BJ (cell line): ENCODE measurements around the gene TMEM30B. TPM values are rescaled to one million over a fixed set of nuclear protein-coding genes. Genes with fewer than 3 reads are reported as not detected.

Source experiments
- CTCF ChIA-PET: fragments of 350-600 bp; formaldehyde crosslinking; extraction: SDS; loops from one replicate; lab custom pipeline; 2021; ENCODE audit warnings: antibody characterized with exemption, inconsistent platforms; lab: Yijun Ruan, JAX
- POLR2A ChIA-PET: fragments of 300-600 bp; sonication (Branson Sonifier 250); formaldehyde crosslinking; extraction: SDS; loops from one replicate; lab custom pipeline; 2021; ENCODE audit warnings: antibody characterized with exemption; lab: Charles Lee
- DNase-seq: peaks from one replicate; pipeline ENCODE4 v3.0.0-alpha.2; 2011; ENCODE audit warnings: low read depth
- H3K27me3 ChIP-seq: 2 replicates; pipeline ENCODE4 v1.6.0; 2011; ENCODE audit warnings: low read length; ENCODE audit not compliant: control insufficient read depth, insufficient read depth
- H3K36me3 ChIP-seq: 2 replicates; pipeline ENCODE4 v1.5.1; 2011; ENCODE audit warnings: low read length; ENCODE audit not compliant: control insufficient read depth, insufficient read depth
- H3K4me3 ChIP-seq: 2 replicates; pipeline ENCODE4 v1.5.1; 2011; ENCODE audit warnings: low read depth, mild to moderate bottlenecking, control low read depth, low read length
- polyA plus RNA-seq: library from polyadenylated mRNA; depleted of rRNA; stranded (reverse); fragments of >200 nt; gene quantifications from 2 replicates; pipeline ENCODE4 v1.2.3, GENCODE V29; 2011; rRNA removed
- TF ChIP-seq, protein P1 (sequence below): IDR thresholded peaks from 2 replicates; pipeline ENCODE4 v1.5.1; 2011; ENCODE audit warnings: low read depth, mild to moderate bottlenecking, control low read depth, inconsistent platforms, low read length, moderate library complexity; ENCODE audit not compliant: insufficient read depth

TMEM30B gene
- polyA plus RNA-seq, 1 experiment, result 0.32 TPM

DNA sequence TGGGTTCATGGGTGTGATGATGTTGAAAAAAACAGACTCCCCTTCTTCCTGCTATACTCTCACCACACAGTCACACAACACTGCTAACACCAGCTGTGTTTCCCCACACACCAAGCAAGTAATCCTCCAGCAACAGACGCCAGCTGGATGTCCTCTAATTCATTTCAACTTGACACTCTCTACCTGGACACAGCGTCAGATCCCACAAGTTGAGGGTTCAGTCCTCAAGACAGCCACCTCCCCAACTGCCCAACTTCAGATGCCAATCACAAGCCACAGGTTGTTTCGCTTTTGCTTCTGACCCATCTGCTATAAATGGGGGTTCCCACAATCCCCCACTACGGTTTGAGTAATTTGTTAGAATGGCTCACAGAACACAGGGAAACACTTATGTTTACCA is 49.3 kb downstream of the TMEM30B start:
- CTCF ChIA-PET, result no interaction called here
- TF ChIP-seq, protein P1, sequence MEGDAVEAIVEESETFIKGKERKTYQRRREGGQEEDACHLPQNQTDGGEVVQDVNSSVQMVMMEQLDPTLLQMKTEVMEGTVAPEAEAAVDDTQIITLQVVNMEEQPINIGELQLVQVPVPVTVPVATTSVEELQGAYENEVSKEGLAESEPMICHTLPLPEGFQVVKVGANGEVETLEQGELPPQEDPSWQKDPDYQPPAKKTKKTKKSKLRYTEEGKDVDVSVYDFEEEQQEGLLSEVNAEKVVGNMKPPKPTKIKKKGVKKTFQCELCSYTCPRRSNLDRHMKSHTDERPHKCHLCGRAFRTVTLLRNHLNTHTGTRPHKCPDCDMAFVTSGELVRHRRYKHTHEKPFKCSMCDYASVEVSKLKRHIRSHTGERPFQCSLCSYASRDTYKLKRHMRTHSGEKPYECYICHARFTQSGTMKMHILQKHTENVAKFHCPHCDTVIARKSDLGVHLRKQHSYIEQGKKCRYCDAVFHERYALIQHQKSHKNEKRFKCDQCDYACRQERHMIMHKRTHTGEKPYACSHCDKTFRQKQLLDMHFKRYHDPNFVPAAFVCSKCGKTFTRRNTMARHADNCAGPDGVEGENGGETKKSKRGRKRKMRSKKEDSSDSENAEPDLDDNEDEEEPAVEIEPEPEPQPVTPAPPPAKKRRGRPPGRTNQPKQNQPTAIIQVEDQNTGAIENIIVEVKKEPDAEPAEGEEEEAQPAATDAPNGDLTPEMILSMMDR, result no peak
- POLR2A ChIA-PET, result no interaction called here
- no peaks in the 10 kb centered on the region for H3K36me3 ChIP-seq
- DNase-seq, result no peak
- H3K4me3 ChIP-seq, result no peak overlapping the region
- H3K27me3 ChIP-seq, result no peaks in the 10 kb centered on the region

DNA sequence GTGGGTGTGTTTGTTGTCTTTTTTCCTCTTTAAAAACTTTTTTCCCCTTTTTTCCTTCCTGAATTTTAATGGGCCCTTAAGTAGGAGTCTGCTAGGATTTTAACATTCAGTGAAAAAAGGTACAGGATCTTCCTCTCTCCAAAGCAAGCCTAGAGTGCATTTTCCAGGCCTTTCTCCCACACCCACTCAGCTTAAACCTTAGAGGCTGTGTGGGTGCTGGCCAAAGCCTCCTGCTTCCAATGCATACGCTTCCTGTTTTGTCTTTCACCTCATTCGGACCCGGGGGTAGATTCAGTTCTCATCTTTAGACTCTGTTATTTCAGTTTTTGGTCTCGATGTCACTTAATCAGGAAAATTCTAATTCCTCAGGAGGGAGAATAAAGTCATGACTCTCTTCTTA is 51.2 kb downstream of the TMEM30B start:
- ChIA-PET CTCF (interaction anchor here (0.9 to 2.1 kb wide), 2 partner anchors 11 to 23 kb away, joined by 3 to 8 read pairs; no protein-coding TSS in a partner anchor), POLR2A (no interaction called here)
- TF ChIP-seq, protein P1, result no peak

DNA sequence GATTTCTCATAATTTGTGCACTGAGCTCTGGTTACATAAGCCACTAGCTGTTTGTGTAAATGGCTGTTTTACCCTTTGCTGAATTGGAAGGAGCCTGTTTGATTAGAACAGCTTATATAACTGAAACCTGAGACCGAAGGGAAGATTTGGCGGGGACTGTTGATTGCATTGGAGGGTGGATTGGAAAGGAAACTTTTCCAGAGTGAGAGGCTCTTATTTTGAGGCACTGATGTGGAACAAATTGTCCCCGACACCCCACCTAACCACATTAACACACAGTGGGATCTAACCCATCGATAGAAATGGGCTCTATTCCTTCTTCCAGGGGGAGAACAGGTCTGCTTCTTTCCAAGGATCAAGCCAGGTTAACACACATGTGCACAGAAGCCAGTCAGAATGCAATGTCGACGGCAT is 51.7 kb downstream of the TMEM30B start:
- Histone ChIP-seq H3K27me3 (no peaks in the 10 kb centered on the region), H3K36me3 (no peaks in the 10 kb centered on the region), H3K4me3 (no peak overlapping the region)
- DNase-seq, result no peak
- ChIA-PET POLR2A (no interaction called here), CTCF (interaction anchor here (1.8 to 2.1 kb wide), 2 partner anchors 10 to 11 kb away, joined by 4 to 8 read pairs; no protein-coding TSS in a partner anchor)
- TF ChIP-seq, protein P1, result no peak

More for the DNA sequence above, 51.2 kb downstream of the TMEM30B start:
- H3K4me3 ChIP-seq, result no peak overlapping the region
- no peaks in the 10 kb centered on the region for H3K36me3 ChIP-seq
- DNase-seq, result no peak
- H3K27me3 ChIP-seq, result no peaks in the 10 kb centered on the region

DNA sequence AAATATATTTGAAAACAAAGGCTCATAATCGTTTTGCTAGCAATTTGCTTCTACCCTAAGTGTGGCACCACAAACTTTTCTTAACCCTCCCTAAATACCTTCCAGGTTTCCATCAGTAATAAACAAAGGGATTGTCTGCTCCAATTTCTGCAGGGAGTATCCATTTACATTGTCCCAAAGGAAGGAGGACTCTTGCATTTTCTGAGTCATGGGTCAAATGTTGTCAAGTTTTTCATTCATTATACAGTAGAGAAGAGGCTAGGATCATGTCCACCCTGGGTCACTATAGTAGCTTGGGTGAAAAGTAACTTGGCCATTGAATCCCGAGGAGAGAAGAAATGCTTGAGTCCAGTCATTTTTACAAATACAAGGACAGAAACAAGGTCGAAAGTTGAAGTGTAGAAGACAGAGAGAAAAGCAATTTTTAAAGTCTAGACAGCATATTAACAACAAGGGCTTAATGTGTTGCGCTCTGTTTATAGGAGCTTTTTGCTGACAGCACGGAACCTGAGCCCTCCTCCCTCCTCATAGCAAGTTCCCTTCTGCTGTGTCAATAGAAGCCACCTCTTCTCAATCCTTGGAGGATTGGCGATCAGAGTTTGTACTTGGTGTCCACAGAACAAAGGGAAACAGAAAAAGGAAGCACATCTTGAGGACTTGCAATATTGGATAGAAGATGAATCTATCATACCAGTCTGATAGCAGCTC is 53.1 kb downstream of the TMEM30B start:
- no peaks in the 10 kb centered on the region for H3K27me3 ChIP-seq
- POLR2A ChIA-PET, result no interaction called here
- DNase-seq, result no peak
- CTCF ChIA-PET, result interaction anchor here (1.8 kb wide), 1 partner anchor 9 kb away, joined by 4 read pairs; no protein-coding TSS in a partner anchor
- no peak overlapping the region for H3K4me3 ChIP-seq
- TF ChIP-seq, protein P1, result no peak
- no peaks in the 10 kb centered on the region for H3K36me3 ChIP-seq

Other genes starting within 250 kb of the TMEM30B start
- gene PRKCH, start 40.2 kb upstream of the TMEM30B start, polyA plus RNA-seq, result 1.1 and 2.0 TPM in 2 replicates